Stimulated activated CD4-positive, alpha-beta T cell treated with anti-CD3 and anti-CD28 coated beads, Interleukin-12 subunit alpha, Interleukin-12 subunit beta, amount 100 ng/mL, for 48 hours (primary cell): Measurements from ENCODE around the gene TCERG1L.

Source experiments
- DNase-seq, 3 donors: peaks; one replicate each; pipeline ENCODE4 v3.0.0-alpha.2; 2020; ENCODE audit warnings: low read depth in 2 of 3, low spot score in 1 of 3

The TCERG1L gene

GRCh38 chr10:131230641-131231322 lies 80.7 kb downstream of the TCERG1L start:
- DNase-seq: no peak

- no peak for DNase-seq
Measured at GRCh38 chr10:131230166-131230565, 81.4 kb downstream of the TCERG1L start.

- DNase-seq: no peak
Measured at GRCh38 chr10:131227163-131227740, 84.3 kb downstream of the TCERG1L start.

- DNase-seq: no peak
Measured at GRCh38 chr10:131226446-131227162, 84.9 kb downstream of the TCERG1L start.

GRCh38 chr10:131224106-131224505 lies 87.4 kb downstream of the TCERG1L start:
- DNase-seq: no peak

GRCh38 chr10:131223422-131223821 lies 88.1 kb downstream of the TCERG1L start:
- no peak for DNase-seq

- no peak for DNase-seq
Measured at GRCh38 chr10:131222986-131223385, 88.5 kb downstream of the TCERG1L start.

GRCh38 chr10:131221632-131222277 lies 89.8 kb downstream of the TCERG1L start:
- no peak for DNase-seq

- no peak for DNase-seq
Measured at GRCh38 chr10:131220601-131221171, 90.8 kb downstream of the TCERG1L start.

- DNase-seq: no peak
Measured at GRCh38 chr10:131219955-131220489, 91.5 kb downstream of the TCERG1L start.

GRCh38 chr10:131219584-131219886 lies 92.0 kb downstream of the TCERG1L start:
- DNase-seq: no peak

GRCh38 chr10:131218811-131219583 lies 92.5 kb downstream of the TCERG1L start:
- DNase-seq: no peak

GRCh38 chr10:131216681-131217230 lies 94.8 kb downstream of the TCERG1L start:
- DNase-seq: no peak

GRCh38 chr10:131215776-131216175 lies 95.7 kb downstream of the TCERG1L start:
- DNase-seq: no peak

- no peak for DNase-seq
Measured at GRCh38 chr10:131214521-131215244, 96.8 kb downstream of the TCERG1L start.

- no peak for DNase-seq
Measured at GRCh38 chr10:131213741-131214505, 97.6 kb downstream of the TCERG1L start.

- DNase-seq: no peak
Measured at GRCh38 chr10:131212763-131213325, 98.7 kb downstream of the TCERG1L start.

GRCh38 chr10:131211965-131212619 lies 99.4 kb downstream of the TCERG1L start:
- no peak for DNase-seq
